HG02840 (cell line): ENCODE data around the gene WNT5B.
"Not testable (repeated sequence)": the region's sequence is repeated elsewhere in the genome, so short reads cannot be mapped to it uniquely, and the experiment has no call there.

Source experiments
- ATAC-seq: cut with Tn5 transposase; IDR thresholded peaks from one replicate; pipeline ENCODE4 v1.9.1; 2021; ENCODE audit warnings: mild to moderate bottlenecking, moderate library complexity, moderate number of reproducible peaks; ENCODE audit not compliant: unreplicated experiment, low FRiP score

Gene WNT5B

DNA sequence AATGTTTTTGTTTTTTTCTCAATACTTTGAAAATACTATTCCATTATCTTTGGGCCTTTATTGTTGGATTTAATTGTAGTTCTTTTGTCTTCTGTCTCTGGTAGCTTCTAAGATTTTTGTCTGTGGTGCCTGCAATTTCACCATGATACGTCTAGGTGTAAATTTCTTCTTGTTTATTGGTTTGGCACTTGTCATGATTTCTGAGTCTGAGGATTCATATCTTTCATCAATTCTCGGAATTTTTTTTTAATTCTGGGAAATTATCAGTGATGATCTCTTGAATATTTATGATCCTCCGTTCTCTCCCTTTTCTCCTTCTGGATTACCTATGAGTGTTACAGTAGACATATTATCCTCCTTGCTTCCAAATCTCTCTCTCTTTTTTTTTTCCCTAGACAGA is 47.0 kb downstream of the WNT5B start:
- ATAC-seq, result no peak

DNA sequence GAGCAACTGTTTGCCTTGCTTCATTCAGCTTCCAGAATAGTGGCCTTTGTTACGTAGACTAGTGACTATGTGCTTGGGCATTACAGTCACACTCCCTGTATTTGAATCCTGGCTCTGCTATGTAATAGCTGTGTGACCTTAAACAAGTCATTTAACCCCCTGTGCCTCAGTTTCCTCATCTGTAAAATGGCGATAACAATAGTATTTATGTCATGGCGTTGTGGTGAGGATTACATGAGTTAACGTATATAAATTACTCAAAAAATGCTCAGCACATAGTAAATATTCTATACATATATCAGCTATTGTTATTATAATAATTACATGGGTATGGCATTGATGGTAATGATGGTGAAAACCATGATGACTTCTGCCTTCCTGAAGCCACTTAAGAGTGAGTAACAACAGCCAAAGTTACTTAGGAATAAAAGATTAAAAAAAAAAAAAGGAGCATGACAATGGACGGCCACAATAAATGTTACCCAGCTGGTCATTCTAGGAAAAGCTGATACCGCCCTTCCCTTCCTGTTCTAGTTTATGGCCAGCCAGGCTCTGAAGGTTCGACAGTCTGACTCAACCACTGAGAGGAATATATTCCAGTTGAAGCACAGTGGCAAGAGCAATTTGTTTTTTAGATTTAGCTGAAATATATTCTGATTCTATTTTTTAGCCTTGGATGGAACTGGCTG is 51.9 kb downstream of the WNT5B start:
- ATAC-seq, result no peak

DNA sequence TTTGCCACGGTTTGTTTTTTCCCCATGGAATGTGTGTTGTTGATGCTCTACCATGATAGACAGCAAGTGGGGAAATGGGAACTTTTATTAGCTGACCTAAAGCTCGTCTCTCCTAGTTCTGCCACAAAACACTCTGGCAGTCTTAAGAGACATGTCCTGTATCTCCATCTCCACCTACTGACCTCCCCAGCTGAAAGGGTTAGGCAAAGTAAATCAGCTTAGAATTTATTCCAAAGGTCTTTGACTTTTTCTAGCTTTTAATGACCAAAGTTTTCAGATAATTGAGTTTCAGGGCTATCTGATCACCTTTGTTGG is 52.4 kb downstream of the WNT5B start:
- ATAC-seq, result no peak

DNA sequence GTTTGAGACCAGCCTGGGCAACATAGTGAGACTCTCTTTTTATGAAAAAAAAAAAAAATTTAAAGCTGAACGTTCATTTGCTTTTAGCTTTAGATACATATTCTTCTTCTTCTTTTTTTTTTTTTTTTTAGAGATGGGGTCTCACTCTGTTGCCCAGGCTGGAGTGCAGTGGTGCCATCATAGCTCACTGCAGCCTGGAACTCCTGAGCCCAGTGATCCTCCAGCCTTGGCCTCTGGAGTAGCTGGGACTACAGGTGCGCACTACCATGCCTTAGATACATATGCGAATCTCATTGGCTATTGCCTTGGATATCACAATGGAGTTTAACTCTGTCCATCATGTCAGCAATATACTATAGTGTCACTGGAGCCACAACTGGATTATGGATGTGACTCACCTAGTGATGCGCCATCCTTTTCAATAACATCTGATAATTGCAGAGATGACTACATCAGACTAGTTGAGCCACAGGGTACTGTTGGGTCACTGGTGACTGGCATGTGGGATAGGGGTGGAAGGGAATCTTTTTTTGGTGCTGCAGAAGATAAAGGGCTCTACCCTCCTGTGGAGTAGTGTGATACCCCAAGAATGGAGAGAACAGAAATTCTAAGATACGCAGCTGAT is 59.2 kb downstream of the WNT5B start:
- ATAC-seq, result no peak

DNA sequence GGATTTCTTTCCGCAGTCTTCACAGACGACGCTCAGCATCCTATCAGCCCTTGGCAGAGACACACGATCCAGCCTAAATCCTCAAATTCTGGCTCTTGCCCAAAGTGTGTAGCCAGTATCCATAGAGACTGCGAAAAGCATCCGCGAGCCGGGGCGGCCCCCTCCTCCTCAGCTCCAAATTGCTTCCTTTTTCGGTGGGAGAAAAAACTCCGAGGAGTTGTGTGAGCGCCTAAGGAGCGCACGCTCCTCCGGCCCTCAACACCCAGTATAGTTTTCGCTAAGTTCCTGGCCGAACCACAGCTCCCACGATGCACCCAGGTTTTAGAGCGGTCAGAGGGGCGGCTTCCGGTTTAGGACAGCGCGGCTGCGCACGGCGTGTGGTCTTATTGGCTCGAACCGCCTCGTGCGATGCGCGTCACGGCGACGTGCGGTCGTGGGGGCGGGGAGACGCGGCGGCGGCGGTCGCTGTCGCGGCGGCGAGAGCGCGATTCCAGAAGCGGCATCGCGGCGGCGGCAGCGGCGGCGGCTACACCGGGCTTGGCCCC is 61.6 kb downstream of the WNT5B start, which contains the start of gene ADIPOR2:
Gene ADIPOR2, plus strand, starts transcription at position 493 of the 545 bp plus-strand sequence. CDS start 63,274 bp downstream, outside the sequence.
- peak; percentile 95 for ATAC-seq

DNA sequence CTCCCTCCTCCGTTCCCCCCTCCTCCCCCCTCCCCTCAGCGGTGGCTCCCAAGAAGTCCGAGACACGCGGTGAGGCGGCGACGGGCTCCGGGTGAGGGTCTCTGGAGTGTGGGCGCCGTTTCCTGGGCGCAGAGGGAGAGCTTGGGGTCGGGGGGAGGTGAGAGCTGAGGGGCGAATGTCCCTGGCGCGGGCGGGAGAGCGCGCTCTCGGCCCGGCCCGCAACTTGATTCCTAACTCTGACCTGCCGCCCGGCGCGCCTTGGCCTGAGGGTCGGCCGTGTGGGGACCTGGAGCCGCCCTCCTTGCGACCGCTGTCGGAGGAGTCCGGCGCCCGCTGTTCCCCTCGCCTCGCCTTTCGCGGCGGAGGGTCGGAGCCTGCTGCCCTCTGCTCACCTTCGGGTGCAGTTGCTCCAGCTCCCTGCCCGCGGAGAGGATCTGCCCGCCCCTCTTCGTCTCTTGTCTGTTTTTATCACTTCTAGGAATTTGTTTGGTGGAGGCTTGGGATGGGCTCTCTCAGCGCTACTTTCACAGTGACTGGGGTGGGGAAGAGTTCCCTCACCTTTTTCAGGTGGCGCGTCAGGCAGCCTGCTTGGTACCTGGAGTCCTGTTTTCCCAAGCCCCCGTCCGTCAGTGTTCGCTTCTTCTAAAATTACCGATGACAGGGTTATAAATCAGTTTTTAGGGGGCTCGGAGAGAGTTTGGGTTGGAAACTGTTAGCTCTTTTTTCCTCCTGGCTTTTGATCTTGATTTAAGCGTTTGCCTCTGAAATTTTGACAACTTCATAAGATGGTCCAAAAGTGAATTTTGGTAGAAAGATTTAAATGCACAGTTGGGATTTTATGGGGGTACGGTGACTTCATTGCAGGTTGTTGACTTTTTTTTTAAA is 62.3 kb downstream of the WNT5B start:
- ATAC-seq, result no peak

DNA sequence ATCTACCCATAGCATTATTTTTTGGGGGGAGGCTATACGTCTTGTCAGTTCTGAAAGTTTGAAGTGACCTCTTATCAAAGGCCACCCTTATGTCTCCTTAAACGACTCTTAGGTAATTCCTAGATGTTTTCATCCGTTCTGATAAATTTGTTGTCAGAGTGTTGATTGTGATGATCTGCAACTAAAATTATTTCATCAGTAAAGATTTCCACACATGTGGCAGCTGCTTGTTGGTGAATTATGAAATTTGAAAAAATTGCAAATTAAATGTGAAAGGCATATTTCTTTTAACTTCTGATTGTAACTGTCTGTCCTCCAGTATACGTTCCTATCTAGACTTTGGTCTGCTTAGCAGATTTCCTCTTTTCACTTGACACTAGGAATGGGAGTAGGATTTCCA is 63.2 kb downstream of the WNT5B start:
- ATAC-seq, result no peak

DNA sequence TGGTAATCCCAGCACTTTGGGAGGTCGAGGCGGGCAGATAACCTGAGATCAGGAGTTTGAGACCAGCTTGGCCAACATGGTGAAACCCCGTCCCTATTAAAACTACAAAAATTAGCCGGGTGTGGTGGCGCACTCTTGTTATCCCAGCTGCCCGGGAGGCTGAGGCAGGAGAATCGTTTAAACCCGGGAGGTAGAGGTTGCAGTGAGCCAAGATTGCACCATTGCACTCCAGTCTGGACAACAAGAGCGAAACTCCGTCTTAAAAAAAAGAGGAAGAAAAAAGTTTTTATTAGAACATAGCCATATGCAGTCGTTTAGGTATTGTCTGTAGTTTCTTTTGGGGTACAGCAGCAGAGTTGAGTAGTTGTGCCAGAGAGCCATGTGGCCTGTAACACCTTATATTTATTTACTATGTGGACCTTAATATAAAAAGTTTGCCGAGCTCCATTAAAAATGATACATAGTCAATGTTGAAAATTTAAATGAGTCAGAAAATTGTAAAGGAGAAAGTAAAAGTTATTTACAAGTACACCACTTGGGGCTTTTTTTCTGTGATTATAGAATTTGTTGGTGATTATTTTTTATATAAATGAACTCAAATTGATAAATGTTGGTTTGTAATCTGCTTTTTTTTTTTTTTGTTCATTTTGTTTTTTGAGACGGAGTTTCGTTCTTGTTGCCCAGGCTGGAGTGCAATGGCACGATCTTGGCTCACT is 64.0 kb downstream of the WNT5B start:
- ATAC-seq, result no peak

DNA sequence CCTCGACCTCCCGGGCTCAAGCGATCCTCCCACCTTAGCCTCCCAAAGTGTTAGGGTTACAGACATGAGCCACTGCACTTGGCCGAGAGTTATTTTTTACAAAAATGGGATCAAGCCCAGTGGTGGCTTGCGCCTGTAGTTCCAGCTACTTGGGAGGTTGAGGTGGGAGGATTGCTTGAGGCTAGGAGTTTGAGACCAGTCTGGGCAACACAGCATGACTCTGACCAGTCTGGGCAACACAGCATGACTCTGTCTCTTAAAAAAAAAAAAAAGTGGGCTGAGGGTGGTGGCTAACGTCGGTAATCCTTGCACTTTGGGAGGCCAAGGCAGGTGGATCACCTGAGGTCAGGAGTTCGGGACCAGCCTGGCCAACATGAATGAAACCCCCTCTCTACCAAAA is 66.1 kb downstream of the WNT5B start:
- not testable (repeated sequence) for ATAC-seq

DNA sequence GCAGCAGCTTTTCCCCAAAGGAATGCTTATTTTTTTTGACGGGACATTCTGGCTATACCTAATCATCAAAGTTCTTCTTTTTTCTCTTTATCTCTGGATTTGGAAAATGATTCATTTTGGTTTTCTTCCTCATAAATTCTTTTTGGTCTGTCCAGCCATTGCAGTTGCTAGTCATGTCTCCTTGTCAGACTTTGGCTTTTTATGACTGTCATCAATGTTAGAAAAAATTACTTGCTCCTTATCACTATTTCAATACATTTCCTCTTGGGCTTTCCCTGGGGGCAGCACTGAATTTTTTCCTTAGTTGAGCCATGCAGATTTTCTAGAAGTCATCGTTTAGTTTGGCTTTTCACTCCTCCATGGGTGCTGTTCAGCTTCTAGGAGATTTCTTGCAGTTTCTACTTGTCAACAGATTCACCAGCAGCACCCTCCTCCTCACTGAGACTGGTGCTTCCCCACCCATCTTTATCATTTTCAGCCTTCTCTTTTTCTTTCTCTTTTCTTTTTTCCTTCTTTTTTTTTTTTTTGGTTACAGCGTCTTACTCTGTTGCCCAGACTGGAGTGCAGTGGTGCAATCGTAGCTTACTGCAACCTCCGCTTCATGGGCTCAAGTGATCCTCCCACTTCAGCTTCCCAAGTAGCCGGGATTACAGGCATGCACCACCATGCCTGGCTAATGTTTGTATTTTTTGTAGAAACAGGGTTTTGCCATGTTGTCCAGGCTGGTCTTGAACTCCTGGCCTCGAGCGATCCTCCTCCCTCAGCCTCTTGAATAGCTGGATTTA is 67.0 kb downstream of the WNT5B start:
- no peak for ATAC-seq

DNA sequence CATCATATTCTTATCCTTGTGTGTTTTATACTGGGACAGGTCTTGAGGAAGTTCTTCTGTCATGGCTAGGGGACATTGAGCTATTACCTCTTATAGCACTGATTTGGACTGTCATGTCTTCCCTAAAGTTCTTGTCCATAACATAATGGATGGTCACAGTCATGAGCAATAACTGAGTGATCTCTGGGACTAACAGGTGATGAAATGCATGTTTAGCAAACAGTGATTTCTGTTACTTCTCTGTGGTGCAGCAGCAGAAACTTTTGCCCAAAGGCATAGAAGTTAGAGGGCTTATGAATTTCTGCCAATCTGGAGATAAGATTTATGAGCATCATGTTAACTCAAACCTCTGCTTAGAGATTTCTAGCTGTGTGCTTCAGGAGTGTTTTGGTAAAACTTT is 67.8 kb downstream of the WNT5B start:
- ATAC-seq, result no peak
